A673 (cell line): ENCODE results near the gene EYS.

ENCODE experiments used
- CTCF ChIP-seq: fragments of 300-800, 200-600 bp; sonication (generic); conservative IDR thresholded peaks from 2 replicates; pipeline ENCODE4 v1.5.1; 2017; ENCODE audit warnings: low read depth, mild to moderate bottlenecking, antibody characterized with exemption, low read length, moderate library complexity, mixed read lengths
- EZH2 ChIP-seq: fragments of 200-600 bp; sonication (generic); IDR thresholded peaks from 2 replicates; pipeline ENCODE4 v1.6.1; 2017; ENCODE audit warnings: borderline replicate concordance, low read depth, mild to moderate bottlenecking, mixed read lengths, antibody characterized with exemption, low read length; ENCODE audit not compliant: poor library complexity, severe bottlenecking

GRCh38 chr6:65186826-65187225 lies 520.2 kb downstream of the EYS start:
- TF ChIP-seq CTCF = no peak
- no peak for TF ChIP-seq EZH2
